Lung (tissue), 12 donors: ENCODE data around the gene ADPRHL1. TPM values are rescaled to one million over a fixed set of nuclear protein-coding genes. Genes with fewer than 3 reads are reported as not detected.
A peak's percentile ranks its signal among the peaks of the same experiment; 100 is the strongest.

ENCODE experiments used
- ATAC-seq: fragments of 200-7000 bp; cut with Tn5 transposase; one replicate; pipeline ENCODE4 v1.9.1; 2020; ENCODE audit warnings: moderate number of reproducible peaks; ENCODE audit not compliant: insufficient read depth, low FRiP score
- DNase-seq, 3 donors: peaks; one replicate each; pipeline ENCODE4 v3.0.0-alpha.2; 2013 to 2017
- H3K27ac ChIP-seq, 2 donors: one replicate each; pipeline ENCODE4 v1.5.1; 2013; ENCODE audit warnings: mild to moderate bottlenecking in 2 of 2, moderate library complexity in 2 of 2, control low read depth in 1 of 2, inconsistent platforms in 1 of 2, low read depth in 1 of 2, low read length in 1 of 2
- H3K27me3 ChIP-seq, 3 donors: one replicate each; pipeline ENCODE4 v1.5.1; 2013; ENCODE audit warnings: low read length in 2 of 3; ENCODE audit not compliant: control insufficient read depth in 3 of 3, insufficient read depth in 3 of 3
- H3K36me3 ChIP-seq, 4 donors: one replicate each; pipeline ENCODE4 v1.5.1; 2013; ENCODE audit warnings: low read length in 4 of 4, mild to moderate bottlenecking in 1 of 4, moderate library complexity in 1 of 4; ENCODE audit not compliant: control insufficient read depth in 4 of 4, insufficient read depth in 4 of 4
- H3K4me1 ChIP-seq, 5 donors: one replicate each; pipeline ENCODE4 v1.5.1; 2013; ENCODE audit warnings: low read length in 5 of 5, mild to moderate bottlenecking in 2 of 5, moderate library complexity in 1 of 5; ENCODE audit not compliant: control insufficient read depth in 5 of 5, insufficient read depth in 5 of 5
- H3K4me3 ChIP-seq: one replicate; pipeline ENCODE4 v1.5.1; 2013; ENCODE audit warnings: mild to moderate bottlenecking, control low read depth, moderate library complexity
- H3K9ac ChIP-seq, 2 donors: one replicate each; pipeline ENCODE4 v1.5.1; 2013; ENCODE audit warnings: low read length in 2 of 2, control low read depth in 1 of 2; ENCODE audit not compliant: insufficient read depth in 1 of 2
- H3K9me3 ChIP-seq, 4 donors: one replicate each; pipeline ENCODE4 v1.5.1; 2013; ENCODE audit warnings: low read length in 3 of 4, mild to moderate bottlenecking in 1 of 4, moderate library complexity in 1 of 4; ENCODE audit not compliant: control insufficient read depth in 4 of 4, insufficient read depth in 3 of 4
- WGBS, 2 donors: extraction: QIAGEN DNeasy Blood & Tissue Kit; methylation state at CpG; one replicate each; pipeline ENCODE4 v1.1.7; 2013; 5-methylcytosine and 5-hydroxymethylcytosine counted together
- polyA plus RNA-seq, 2 donors: library from polyadenylated mRNA; stranded (reverse); fragments of 200-250 nt; gene quantifications; one replicate each; pipeline ENCODE4 v1.2.1, GENCODE V29; 2013
- total RNA-seq, 2 donors: library from RNA; depleted of rRNA in 1 of 2; stranded (reverse); fragments of >200 nt in 1 of 2; gene quantifications; one replicate each; pipeline ENCODE4 v1.2.1, GENCODE V29; 2014 to 2021
- TF ChIP-seq, protein P1 (sequence below): IDR thresholded peaks from 2 replicates; pipeline ENCODE4 v1.5.1; 2012; ENCODE audit warnings: mild to moderate bottlenecking; ENCODE audit errors: control extremely low read depth, extremely low read depth
- donor health status: control.
- donor health status: control.
- donor health status: Bipolar disorder and iron deficiency.
- donor health status: healthy.
- donor health status: DM: yes; HTN: yes; CAD: no.

Gene ADPRHL1
- total and polyA plus RNA-seq, 4 donors, result 0.83 to 4.9 (median 1.3) TPM

DNA sequence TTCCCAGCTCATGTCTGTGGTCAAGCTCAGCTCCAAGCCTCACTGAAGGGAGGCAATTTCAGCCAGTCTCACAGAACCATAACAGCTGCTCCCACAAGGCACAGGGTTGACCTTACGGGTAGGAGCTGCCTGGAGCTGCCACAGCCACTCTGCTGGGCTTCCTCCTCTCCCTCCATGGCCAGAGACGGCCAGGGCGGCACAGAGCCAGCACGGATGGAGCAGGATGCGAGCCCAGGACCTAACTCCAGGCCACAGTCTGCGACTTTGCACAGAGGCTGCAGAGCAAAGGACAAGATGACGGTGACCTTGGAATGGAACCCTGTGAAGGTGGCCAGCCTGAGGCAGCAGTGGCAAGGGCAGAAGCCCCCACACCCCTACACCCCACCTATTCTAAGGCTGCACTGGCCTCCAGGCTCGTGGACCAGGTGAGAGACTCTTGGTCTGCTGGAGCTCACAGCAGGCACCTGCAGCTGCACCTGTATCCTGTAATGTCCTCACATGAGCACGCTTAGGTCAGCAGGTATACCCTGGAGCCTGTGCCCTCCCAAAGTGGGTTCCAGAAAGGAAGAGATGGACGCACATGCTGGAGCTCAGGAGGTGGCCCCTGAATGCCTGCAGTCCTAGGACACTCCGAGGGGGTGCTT lies 29.6 kb downstream of the ADPRHL1 start:
- H3K4me3 ChIP-seq, result no peak overlapping the region
- TF ChIP-seq, protein P1, sequence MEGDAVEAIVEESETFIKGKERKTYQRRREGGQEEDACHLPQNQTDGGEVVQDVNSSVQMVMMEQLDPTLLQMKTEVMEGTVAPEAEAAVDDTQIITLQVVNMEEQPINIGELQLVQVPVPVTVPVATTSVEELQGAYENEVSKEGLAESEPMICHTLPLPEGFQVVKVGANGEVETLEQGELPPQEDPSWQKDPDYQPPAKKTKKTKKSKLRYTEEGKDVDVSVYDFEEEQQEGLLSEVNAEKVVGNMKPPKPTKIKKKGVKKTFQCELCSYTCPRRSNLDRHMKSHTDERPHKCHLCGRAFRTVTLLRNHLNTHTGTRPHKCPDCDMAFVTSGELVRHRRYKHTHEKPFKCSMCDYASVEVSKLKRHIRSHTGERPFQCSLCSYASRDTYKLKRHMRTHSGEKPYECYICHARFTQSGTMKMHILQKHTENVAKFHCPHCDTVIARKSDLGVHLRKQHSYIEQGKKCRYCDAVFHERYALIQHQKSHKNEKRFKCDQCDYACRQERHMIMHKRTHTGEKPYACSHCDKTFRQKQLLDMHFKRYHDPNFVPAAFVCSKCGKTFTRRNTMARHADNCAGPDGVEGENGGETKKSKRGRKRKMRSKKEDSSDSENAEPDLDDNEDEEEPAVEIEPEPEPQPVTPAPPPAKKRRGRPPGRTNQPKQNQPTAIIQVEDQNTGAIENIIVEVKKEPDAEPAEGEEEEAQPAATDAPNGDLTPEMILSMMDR, result no peak
- peaks cover 0 to under 1% (median 0%) of the 10 kb centered on the region in 4 donors for H3K9me3 ChIP-seq
- WGBS, 2 donors, result 82% methylated on average over 11 of the region's 11 CpGs
- H3K27ac ChIP-seq, result no peak overlapping the region
- DNase-seq, result no peak
- no peak for ATAC-seq
- no peaks in the 10 kb centered on the region for H3K27me3 ChIP-seq
- H3K4me1 ChIP-seq, result peaks cover 0 to 27% (median 2%) of the 10 kb centered on the region in 5 donors
- no peaks in the 10 kb centered on the region for H3K36me3 ChIP-seq
- H3K9ac ChIP-seq, result no peak overlapping the region

DNA sequence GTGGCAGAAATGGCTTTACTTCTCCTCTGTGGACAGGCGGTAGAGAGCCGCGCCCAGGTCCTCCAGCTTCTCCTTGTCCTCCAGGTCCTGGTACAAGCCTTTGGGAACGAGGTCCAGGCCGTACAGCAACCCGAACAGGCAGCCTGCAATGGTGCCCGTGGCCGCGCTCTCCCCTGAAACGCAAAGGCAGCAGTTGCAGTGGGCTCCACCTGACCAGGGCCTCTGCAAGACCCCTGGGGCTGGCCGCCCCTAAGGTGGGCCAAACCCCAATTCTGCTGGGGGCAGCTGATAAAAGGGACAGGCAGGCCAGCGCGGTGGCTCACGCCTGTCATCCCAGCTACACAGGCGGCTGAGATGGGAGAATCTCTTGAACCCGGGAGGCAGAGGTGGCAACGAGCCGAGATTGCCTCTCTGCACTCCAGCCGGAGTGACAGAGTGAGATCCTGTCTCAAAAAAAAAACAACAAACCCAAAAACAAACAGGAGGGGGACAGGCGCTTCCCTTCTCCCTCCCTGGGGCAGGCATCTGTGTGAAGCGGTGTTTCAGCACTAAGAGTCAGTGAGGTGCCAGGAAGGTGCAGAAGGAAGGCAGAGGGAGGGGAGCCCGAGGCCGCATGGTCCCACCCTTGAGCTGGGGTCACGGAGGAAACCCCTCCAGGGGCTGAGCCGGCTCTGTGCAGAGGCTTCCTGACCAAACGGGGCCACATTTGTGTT lies 30.3 kb downstream of the ADPRHL1 start:
- H3K9me3 ChIP-seq, result peaks cover 0 to 2% (median 0%) of the 10 kb centered on the region in 4 donors
- 83 to 86% methylated on average over 26 of the region's 26 CpGs for WGBS, 2 donors
- TF ChIP-seq, protein P1, result no peak
- peaks cover 0 to 4% (median 0%) of the 10 kb centered on the region in 3 donors for H3K27me3 ChIP-seq
- no peak overlapping the region for H3K9ac ChIP-seq
- peaks cover 0 to 27% (median 2%) of the 10 kb centered on the region in 5 donors for H3K4me1 ChIP-seq
- H3K4me3 ChIP-seq, result no peak overlapping the region
- H3K36me3 ChIP-seq, result no peaks in the 10 kb centered on the region
- H3K27ac ChIP-seq, result no peak overlapping the region
- peak in 1 of 3 donors; percentile 42 for DNase-seq
- ATAC-seq, result no peak

DNA sequence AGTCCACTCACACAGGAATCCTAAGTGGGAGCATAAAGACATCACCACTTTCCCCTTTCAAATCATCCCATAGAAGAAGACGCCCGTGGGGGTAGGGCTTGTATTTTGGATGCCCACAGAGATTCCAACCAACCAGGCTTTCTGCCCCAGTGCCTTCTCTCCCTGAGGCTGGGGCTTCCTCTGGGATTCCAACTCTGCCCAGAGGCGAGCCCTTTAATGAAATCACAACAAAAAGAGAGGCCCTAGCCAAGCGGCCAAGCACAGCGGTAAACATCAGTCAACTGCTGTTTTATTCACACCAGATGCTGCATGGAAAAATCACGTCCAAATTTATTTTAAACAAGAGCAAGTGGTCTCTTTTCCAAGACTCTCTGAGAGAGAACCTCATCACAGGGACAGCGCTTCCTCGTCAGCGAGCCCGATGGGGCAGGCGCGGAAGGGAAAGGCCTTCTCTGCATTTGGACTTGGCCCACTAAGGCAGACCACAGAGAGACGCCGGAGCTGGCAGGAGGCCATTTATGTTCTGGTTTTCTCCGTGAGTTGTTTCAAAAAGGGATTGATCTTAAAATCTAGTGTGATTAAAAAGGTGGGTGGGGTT lies 31.5 kb downstream of the ADPRHL1 start:
- DNase-seq (peak; percentile 90 to 96 (median 95)), ATAC-seq (no peak)
- Histone ChIP-seq H3K36me3 (no peaks in the 10 kb centered on the region), H3K27ac (no peak overlapping the region), H3K4me1 (peaks cover 0 to 27% (median 2%) of the 10 kb centered on the region in 5 donors), H3K27me3 (peaks cover 0 to 4% (median 0%) of the 10 kb centered on the region in 3 donors), H3K9ac (no peak overlapping the region), H3K4me3 (no peak overlapping the region), H3K9me3 (peaks cover 0 to 2% (median 0%) of the 10 kb centered on the region in 4 donors)
- 80 to 88% methylated on average over 15 of the region's 15 CpGs for WGBS, 2 donors
- TF ChIP-seq, protein P1, result no peak
